GM19324 (cell line): ENCODE data around the gene TMC1.
"Not testable (repeated sequence)": the region's sequence is repeated elsewhere in the genome, so short reads cannot be mapped to it uniquely, and the experiment has no call there.

Source experiments
- ATAC-seq: cut with Tn5 transposase; IDR thresholded peaks from one replicate; pipeline ENCODE4 v1.9.1; 2021; ENCODE audit warnings: mild to moderate bottlenecking, moderate library complexity; ENCODE audit not compliant: unreplicated experiment, low FRiP score

Gene TMC1

DNA sequence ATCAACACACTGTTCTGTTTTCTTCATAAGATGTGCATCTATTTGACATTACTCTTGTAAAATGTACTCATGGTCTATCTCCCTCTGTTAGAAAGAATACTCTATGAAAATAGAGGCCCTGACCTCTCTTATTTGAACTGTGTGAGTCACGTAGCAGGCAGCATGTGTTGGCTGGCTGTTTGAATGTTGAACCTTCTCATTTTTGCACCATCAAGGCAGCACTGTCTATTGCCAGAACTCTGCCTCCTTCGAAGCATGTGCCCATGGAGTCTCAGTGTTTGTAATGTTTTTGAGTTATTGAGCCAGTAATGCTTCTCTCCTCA is 287.0 kb downstream of the TMC1 start:
- ATAC-seq = no peak

DNA sequence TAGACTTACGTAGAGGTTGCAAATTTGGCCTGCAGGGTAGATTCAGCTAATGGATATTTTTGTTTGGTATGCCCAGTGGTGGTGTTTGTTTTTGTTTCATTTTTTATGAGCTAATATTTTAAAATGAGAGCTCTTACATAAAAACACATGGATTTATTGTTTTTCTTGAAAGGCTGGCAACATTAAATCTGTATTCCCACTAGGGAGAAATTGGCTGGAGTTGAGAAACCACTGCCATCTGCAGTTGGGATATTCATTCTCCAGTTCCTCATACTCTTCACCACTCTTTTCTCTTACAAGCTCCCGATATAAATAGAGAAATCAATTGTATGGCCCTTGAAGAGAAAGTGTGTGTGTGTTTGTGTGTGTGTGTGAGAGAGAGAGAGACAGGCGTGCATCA is 288.2 kb downstream of the TMC1 start:
- ATAC-seq = no peak

DNA sequence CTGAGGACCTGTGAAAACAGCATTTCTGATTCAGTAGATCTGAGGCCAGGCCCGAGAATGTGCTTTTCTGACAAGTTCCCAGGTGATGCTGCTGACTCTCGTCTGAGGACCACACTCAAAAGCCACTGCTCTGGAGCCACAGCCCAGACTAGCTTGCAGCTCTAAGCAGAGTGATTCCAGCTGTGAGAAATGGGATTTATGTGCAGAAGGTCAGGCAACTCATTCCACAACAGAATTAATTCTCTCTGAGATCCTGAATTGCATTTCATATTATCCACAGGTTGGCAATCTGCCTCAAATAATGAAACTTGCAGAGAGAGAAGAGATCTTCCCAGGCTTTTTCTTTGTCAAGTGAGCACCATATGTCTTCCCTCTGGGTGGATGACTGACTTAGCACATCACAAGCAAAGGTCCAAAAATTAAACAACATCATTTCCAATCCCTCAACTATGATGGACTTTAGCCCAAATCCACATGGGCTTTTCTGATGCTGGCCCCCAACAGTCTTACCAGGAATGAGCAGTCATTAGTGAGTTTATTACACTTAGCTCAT is 291.2 kb downstream of the TMC1 start:
- ATAC-seq = no peak

GRCh38 chr9:72813544-72813943 is 292.1 kb downstream of the TMC1 start:
- no peak for ATAC-seq

- no peak for ATAC-seq
These were observed 292.7 kb downstream of the TMC1 start for GRCh38 chr9:72814083-72814597.

- ATAC-seq = no peak
These were observed 295.3 kb downstream of the TMC1 start for GRCh38 chr9:72816666-72817065.

- ATAC-seq = no peak
These were observed 296.0 kb downstream of the TMC1 start for GRCh38 chr9:72817413-72817812.

DNA sequence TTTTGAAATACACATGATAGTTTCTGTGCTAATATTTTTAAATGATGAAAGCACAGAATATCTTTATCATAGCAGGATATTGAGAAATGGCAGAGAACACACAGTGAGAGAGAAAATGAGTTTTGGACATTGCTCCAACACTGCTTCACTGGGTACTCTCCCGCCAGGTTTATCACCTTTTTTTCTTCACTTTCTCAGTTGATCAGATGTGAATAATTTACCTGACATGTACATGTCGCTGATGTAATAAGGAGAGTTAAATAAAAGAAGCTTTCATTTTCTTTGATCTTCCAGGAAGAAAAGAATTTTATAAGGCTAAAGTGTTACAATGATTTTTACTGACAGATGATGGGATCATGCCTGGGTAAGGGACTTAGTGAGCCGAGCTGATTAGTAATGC is 297.0 kb downstream of the TMC1 start:
- no peak for ATAC-seq

- ATAC-seq = no peak
These were observed 302.6 kb downstream of the TMC1 start for GRCh38 chr9:72823971-72824370.

DNA sequence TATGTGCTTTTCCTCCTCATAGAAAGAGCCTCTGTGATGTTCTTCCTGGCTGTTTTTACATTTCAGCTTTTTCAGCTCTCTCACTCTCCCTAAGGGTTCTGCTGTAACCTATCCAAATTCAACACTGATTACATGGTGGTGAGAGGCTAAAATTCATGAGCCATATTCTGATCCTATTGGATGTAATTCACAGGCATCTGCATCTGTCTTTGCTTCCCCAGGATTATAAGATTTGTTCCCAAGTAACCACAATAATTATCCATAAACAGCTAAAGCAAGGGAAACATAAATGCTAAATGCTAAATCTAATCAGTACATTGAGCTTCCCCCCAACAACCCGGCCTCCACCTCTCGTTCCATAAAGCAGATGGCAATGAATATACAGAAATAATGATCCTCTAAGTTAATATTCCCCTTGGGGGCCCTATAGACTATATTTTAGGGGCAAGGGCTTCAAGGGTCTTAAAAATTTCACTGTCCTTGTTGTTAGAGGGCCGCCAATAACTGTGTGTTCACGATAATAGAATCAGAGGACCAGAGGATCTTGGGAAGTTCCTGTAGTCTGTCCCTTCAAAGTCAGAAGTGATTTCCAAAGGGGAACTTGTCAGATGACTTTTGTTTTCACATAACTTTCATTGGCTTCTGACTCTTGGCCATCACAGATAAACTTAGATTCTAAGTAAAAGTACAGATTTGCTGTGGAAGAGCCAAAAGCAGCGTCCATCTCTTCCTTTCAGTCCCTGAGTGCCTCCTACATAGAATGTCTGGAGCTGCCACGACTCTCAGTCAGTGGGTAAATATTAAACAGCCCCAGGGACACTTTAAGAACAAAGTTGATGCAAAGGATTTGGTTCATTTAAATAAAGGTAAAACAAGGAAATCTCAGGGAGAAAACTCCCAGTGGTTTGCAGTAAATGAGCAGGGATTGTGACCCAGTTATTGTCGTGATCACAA is 305.9 kb downstream of the TMC1 start:
- no peak for ATAC-seq

- ATAC-seq = no peak
These were observed 306.7 kb downstream of the TMC1 start for GRCh38 chr9:72827950-72828731.

DNA sequence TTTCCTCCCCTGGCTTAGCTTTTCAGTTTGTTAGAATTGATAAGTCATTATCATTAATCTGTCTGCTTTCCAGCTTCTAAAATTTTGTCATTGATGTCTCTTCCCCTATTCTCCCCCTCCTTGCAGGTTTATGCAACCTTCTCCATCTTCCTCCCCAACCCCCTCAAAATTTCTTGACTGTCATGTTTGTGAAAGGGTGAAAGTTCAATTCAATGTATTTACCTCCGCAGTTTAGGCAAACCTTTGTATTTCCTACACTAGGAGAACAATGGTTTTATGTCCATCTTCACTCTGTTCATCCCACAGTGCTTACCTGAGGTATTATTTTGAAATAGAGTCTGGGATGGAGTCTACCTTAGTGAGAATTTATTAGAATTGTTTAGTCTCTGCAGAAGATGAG is 313.6 kb downstream of the TMC1 start:
- ATAC-seq = no peak

GRCh38 chr9:72836790-72837189 is 315.4 kb downstream of the TMC1 start:
- no peak for ATAC-seq

GRCh38 chr9:72839085-72839484 is 317.7 kb downstream of the TMC1 start:
- no peak for ATAC-seq

GRCh38 chr9:72843520-72844439 is 322.4 kb downstream of the TMC1 start:
- ATAC-seq = no peak

DNA sequence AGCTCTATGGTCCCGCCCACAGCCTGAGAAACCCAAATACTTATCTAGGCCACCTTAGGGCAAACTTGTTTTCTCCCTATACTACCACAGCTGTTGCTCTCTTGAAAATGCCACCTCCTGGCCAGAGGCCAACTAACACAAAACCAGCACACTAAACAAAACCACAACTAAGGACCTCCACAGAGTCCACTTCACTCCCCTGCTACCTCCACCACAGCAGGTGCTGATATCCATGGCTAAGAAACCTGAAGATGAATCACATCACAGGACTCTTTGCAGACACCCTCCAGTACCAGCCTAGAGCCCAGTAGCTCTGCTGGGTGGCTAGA is 323.0 kb downstream of the TMC1 start:
- ATAC-seq = no peak

- ATAC-seq = not testable (repeated sequence)
These were observed 323.6 kb downstream of the TMC1 start for GRCh38 chr9:72845052-72845451.

DNA sequence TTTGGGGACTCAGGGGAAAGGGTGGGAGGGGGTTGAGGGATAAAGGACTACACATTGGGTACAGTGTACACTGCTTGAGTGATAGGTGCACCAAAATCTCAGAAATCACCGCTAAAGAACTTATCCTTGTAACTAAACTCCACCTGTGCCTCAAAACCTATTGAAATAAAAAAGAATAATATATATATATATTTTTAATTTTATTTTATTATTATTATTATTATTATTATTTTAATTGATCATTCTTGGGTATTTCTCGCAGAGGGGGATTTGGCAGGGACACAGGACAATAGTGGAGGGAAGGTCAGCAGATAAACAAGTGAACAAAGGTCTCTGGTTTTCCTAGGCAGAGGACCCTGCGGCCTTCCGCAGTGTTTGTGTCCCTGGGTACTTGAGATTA is 328.8 kb downstream of the TMC1 start:
- not testable (repeated sequence) for ATAC-seq

GRCh38 chr9:72855321-72855720 is 333.9 kb downstream of the TMC1 start:
- ATAC-seq = no peak

DNA sequence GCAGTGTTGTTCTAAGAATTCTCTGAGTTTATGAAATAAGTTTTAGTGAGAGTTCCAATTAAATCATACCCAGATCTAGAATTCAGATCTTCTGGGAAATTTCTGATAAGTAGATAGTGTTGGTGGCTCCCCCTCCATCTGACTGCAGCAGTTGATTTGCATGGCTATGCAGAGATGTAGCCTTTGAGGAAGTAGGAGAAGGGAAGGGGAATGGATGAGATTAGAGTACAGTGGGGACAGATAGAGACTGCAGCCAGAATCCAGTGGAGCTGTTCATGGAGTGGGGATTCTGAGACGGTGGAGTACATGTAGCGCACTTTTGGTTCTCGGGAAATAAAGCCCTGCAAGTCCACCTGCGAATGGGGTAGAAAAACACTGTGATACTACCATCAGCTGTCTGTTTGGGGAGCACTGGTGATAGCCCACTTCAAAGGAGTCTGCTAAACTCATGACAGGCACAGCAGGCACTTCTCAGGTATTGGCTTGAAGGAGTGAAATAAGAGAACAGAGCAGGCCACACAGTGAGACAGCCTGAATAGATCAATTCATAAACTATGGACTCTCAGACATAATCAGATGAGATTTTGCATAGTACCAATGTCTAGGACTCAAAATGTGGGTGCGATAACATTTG is 334.6 kb downstream of the TMC1 start:
- ATAC-seq = no peak
